ENCODE results near the gene BRAT1.

GRCh38 chr7:2518737-2519118 is 36.6 kb downstream of the BRAT1 start:
- TF ChIP-seq, protein P1, sequence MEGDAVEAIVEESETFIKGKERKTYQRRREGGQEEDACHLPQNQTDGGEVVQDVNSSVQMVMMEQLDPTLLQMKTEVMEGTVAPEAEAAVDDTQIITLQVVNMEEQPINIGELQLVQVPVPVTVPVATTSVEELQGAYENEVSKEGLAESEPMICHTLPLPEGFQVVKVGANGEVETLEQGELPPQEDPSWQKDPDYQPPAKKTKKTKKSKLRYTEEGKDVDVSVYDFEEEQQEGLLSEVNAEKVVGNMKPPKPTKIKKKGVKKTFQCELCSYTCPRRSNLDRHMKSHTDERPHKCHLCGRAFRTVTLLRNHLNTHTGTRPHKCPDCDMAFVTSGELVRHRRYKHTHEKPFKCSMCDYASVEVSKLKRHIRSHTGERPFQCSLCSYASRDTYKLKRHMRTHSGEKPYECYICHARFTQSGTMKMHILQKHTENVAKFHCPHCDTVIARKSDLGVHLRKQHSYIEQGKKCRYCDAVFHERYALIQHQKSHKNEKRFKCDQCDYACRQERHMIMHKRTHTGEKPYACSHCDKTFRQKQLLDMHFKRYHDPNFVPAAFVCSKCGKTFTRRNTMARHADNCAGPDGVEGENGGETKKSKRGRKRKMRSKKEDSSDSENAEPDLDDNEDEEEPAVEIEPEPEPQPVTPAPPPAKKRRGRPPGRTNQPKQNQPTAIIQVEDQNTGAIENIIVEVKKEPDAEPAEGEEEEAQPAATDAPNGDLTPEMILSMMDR (IDR thresholded peaks at IDR 0.05) = no peak
- TF ChIP-seq POLR2A (IDR thresholded peaks at IDR 0.05) = no peak
